GM18502 (cell line): Measurements from ENCODE around the gene RHOBTB3.
A peak's percentile ranks its signal among the peaks of the same experiment; 100 is the strongest.
"Not testable (repeated sequence)": the region's sequence is repeated elsewhere in the genome, so short reads cannot be mapped to it uniquely, and the experiment has no call there.

Experiments
- ATAC-seq: cut with Tn5 transposase; IDR thresholded peaks from one replicate; pipeline ENCODE4 v1.9.1; 2021; ENCODE audit warnings: mild to moderate bottlenecking; ENCODE audit not compliant: unreplicated experiment, poor library complexity

Gene RHOBTB3

DNA sequence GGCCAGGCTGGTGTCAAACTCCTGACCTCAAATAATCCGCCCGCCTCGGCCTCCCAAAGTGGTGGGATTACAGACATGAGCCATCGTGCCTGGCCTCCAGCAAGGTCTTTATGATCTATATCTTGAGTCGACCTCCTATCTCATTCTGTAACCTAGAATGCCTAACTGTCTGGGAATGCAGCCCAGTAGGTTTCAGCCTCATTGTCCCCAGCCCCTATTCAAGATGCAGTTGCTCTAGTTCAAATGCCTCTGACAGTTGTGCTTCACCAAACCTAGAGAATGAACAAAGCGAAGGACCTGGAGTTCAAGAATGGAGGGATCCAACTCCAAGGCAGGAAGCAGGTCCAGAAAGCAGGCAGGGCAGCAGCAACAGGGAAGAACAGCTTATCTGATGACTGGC is 60.6 kb downstream of the RHOBTB3 start:
- no peak for ATAC-seq

DNA sequence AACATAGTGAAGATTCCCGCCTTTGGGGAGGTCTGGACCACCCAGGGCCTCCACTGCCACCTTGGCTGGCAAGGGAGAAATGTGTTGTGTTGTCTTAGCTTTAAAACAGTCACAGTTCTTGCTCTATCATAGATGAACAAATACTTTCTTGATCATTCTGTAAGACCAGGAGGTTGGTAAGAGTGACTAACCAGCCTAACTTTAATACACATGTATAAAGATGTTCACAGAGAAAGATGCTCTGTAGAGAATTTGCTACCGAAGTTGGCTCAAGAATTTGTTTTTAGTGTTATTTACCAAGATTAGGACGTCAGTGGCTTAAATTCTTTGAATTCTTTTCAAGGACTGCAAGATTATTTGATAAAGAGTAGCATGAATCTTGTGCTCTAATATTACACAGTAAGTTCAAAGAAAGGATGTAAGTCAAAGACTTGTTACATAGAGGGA is 63.0 kb downstream of the RHOBTB3 start:
- ATAC-seq: no peak

DNA sequence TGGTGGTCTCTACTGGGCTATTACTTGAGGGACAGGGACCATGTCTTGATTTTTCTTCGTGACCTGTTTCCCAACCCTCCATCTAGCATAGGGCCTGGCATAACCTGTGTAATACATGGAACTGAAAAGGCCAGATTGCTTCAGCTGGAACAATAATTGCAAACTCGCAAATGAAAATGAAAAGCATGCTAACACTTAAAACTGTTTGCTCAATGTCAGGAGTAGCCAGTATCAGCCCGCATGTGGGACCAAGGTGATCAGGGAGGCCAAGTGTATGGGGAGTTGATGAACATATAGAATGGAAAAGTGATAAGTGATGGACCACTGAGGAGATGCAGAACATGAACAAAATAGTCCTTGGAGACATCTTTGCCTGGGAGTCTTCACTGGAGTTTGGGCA is 66.2 kb downstream of the RHOBTB3 start:
- no peak for ATAC-seq

DNA sequence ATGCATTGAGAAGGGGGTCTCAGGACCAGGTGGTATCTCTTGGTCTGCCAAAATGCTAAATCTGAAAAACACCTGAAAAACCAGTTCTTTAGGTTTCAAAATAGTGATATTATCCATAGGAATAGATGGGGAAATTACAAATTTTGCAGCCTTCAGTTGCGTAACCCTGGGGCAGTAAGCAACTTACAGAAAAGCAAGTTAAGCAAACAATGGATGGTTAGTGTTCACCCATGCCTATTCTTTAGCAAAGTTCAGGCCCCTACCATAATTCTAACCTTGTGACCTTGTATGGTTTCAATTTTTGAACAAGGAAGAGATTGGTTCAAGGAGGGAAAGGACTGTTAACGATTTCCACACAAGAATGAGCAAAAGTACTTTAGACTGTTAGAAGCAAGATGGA is 66.9 kb downstream of the RHOBTB3 start:
- ATAC-seq: no peak

DNA sequence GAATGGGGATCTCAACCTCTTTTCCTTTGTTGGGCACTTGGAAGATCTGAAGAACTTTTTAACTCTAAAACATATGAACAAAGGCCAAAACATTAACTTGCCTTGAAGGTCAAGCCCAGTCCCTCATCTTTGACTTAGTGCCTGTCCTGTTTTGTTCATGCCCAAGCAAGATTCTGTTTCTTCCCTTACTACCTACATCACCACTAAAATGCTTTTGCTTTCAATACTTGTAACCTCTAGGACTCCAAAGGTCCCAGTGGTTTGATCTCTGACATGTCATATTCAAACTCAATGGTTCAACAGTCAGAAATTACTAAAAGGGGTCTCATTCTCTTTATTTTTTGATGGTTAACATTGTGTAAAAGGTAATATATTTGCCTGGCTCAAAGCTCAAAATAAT is 67.4 kb downstream of the RHOBTB3 start:
- no peak for ATAC-seq

DNA sequence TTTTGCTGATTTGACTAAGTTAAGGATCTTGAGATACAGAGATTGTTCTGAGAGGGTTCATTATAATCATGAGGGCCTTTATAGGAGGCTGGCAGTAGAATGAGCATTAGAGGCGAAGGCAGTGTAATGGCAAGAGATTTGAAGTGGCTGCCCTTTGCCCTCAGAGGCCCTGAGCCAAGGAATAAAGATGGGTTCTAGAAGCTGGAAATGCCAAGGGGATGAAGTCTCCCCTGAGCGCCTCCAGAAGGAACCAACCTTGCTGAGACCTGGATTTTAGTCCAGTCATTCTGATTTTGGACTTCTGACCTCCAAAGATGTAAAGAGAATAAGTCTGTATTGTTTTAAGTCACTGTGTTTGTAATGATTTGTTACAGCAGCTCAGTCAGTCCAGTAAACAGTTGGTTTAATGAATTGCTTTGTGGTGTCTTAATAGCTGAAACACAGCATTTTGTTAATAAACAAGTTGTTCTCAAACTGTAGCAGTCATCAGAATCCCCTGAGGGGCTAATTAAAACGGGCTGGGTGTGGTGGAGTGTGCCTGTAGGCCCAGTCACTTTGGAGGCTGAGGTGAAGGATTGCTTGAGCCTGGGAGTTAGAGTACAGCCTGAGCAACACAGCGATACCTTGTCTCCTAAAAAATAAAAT is 68.2 kb downstream of the RHOBTB3 start:
- ATAC-seq: no peak

DNA sequence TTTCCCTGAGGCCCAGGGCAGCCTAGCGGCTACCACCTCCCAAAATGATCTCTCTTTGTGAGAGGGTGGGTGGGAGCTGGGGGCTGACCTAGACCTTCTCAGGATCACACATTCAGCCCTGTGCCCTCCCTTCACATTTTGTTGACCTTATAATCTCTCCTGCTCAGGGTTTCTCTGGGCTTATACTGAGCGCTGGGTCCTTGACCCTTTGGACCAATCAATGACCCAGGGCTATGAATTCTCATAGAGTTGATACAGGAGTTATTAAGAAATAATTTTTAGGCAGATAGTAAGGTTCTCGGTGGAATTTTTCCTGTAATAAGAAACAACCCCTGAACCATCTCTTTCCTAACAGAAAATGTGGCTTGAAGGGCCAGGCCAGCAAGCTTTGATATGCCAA is 69.4 kb downstream of the RHOBTB3 start:
- no peak for ATAC-seq

DNA sequence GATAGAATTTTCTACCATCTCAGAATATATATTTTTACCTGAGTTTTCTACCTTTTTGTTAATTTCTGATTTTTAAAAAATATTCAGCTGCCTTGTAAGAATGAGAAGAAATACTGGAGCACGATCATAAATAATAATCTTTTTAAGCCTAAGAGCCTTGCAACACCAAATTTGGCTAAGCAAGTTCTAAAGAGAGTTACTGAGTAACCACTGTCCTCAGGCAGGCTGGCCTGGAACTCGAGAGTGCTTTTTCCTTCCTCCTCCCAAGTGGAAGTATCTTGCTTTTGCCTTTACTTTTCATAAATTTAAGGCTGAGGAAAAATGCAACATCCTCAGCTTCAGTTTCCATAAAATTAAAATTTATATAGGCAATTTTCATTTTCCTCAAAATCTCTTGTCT is 70.4 kb downstream of the RHOBTB3 start:
- ATAC-seq: no peak

DNA sequence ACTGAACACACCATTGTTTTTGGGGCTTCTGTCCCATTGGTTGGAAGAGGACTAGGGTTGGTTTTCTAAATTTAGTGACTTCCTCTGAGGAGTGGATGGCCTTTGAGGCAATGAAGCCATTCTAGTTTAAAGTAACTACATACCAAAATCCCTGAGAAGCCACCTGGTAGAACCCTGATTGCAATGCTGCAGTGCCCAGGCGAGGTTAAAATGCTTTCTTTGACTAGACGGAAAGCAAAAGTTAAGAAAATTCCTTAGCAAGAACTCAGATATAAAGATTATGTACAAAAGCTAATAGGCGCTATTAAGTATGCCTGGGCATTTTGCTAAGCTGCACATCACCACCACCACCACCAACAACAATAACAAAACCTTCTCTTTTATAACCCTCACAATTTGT is 70.8 kb downstream of the RHOBTB3 start:
- ATAC-seq: no peak

DNA sequence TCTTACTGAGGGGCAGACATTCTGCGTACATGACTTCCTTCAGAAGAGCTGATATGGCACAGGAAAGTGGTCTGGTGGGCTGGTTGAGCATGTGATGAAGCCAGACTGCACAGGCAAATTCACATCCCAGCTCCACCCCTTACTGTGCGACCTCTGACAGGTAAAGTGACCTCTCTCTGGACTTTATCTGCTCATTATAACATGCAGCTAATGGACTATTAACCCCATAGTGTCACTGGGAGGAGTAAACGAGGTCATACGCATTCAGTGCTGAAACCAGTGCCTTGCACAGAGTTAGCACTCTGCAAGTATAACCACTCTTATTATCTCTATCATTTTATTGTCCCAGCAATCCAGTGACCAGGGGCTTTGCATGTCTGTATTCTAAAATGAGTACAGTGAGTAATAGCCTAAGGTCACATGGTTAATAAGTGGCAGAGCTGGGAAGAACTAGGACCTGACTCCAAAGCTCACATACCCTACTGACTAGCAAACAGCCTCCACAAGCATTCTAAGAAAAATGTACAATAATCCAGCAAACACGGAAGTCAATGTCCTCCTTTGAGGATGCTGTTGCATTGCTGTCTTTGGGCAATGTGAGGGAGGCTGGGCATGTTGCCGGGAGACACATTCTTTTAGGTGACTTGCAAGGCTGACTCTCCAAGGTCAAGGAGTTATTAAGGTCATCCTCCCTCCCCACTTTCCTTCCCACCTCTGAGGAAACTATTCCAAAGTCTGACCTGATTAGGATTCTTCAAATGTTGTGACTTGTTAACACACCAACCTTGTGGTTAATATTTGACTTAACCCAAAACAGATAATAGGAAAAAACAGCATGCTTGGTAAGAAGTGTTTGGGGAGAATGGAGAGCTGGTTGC is 72.4 kb downstream of the RHOBTB3 start:
- no peak for ATAC-seq

DNA sequence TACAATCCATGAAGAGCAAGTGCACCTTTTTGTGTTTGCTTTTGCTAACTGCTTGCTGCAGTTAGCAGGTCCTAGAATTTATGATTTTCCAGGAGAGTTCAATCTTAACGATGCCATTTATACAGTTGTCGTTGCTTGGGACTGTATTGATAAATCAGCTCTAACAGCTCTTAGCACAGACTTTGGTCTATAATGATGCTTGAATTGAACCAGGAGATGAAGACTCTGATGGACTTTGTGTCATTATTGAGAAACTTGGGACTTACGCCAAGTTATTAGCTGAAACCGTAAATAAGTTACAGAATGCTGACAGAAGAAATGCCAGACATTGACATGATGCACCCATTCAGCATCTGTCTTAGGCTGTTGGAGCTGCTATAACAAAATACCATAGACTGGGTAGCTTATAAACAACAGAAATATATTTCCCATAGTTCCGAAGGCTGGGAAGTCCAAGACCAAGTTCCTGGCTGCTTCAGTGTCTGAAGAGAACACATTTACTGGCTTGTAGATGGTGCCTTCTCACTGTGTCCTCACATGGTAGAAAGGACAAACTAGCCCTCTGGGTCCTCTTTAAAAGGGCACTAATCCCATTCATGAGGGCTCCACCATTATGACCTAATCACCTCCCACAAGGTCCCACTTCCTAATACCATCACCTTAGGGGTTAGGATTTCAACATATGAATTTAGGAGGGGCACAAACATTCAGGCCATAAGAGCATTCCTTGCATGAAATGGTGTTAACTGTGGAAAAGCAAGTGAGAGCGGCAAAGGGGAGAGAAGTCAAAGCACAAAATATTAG is 73.8 kb downstream of the RHOBTB3 start:
- ATAC-seq: no peak

DNA sequence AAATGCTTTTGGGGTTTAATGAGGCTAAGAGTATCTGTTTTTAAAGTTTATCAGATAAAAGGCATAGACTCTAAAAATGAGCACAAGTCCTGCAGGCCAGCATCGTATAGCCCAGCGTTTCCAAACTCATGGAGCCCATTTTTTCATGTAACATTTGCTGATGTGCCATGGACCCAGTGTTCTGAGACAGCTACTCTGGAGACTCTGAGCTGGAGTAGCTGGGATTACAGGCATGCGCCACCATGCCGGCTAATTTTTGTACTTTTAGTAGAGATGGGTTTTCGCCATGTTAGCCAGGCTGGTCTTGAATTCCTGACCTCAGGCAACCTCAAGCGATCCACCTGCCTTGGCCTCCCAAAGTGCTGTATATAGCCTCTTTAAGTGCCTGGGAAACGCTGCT is 75.6 kb downstream of the RHOBTB3 start:
- no peak for ATAC-seq

DNA sequence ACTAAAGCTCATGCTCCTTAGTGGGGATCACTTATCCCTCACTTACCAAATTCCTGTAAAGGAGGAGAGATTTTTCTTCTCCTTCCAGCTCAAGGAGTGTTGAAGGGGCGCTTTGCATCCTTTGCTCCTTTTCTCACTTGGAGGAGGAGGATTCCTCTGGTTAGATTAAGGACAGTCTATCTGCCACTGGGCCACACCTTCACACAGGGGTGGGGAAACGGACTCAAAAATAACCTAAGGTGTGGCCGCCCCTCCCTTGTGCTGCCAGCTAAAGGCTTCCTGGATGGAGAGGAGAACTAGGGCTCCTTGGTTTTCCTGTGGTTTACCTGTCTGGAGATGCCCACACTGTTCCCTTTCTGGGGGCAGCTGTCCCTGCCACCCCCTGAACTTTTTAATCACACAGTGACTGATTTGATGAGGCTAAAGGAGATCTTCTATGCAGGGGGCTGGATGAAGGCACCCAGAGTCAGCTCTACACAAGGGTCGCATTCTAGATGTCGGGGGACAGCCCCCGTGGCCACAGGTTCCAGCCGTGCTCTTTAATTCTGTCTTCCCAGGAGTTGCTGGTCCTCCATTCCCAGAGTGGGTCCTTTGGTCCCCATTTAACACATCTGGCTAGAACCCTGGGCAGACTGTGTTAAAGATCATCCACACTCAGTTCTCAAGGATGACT is 77.0 kb downstream of the RHOBTB3 start:
- no peak for ATAC-seq

DNA sequence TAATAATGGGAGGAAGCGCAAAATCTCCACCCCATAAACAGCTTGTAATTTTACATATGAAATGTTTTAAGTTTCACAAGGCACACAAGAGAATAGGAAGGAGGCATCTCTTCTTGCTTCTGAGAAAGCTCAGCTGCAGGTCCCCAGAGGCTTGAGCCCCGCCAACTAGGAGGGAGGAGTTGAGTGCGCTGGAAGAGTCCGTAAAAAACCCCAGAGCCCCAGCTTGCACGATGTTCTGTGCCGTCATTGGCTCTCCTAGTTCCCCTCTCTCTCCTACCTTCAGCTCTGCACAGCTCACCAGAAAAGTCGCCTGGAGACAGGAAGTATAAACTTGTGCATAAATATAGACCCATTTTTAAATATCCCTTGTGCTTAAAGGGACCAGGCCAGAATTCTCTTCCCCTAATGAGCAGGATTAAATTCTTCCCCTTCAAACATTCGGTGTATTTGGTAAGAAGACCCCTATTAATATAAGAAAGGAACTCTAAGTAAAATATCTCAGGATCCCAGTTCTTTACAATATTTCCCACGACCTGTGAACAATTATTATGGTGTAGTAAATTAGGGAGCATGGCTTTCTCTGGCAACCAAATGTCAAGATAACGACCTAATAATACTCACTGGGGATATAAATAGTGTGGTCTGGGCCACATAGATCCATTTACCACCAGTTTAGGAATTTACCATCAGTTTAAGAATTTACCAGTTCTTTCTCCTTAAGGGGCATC is 77.7 kb downstream of the RHOBTB3 start:
- peak; percentile 100 for ATAC-seq

DNA sequence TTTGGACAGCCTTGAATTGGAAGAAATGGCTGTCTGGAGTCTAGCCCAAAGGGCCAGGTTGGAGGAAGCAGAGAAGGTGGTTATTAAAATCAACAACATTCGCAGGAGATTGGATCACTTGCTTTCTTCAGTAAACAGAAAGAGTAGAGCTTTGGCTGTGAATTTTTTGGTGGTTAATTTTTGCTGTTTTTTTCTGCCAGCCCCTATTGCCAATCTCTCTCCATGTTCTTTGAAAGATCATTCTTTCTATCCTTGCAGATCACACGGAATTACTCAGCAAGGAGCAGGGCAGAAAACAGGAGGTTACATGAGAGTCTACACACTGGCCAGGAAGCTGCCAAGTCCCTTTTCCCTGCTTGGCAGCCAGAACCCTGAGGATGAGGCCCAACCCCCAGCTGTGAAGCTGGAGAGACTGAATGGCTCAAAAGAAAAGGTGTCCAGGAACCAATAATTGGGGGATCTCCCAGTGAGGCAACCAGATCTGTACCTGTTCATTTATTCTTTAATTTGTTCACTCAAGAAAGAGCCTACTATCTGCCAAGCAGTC is 78.4 kb downstream of the RHOBTB3 start:
- ATAC-seq: no peak

DNA sequence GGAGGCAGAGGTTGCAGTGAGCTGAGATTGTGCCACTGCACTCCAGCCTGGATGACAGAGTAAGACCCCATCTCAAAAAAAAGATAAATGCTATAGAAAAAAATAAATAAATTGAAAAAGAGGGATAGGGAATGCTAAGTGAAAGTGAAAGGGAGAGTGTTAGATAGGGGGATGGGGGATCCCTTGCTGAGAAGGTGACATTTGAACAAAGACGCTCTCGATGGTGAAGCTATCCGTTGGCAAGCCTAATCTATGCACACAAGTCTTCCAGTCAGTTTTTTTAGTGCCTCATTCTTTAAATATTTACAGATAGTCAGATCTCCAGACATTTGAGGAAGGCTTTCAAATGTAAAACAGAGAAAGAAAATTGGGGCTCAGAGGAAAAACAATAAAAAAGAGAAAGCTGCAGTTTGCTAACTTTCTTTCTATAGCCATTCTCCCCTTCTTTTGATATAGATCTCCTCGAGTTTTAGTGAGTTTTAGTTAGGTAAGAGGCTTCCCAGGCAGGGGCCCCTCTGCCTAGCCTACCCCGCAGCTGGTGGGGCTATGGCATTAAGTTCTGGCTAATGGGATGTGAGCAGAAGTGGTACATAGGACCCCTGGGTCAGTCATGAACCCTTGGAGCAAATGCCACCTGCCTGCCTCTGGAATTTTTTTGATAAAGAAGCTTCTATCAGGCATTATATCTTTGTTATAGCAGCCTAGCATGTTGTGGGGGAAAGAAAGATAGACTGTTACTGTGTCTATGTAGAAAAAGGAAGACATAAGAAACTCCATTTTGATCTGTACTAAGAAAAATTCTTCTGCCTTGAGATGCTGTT is 79.4 kb downstream of the RHOBTB3 start:
- no peak for ATAC-seq

DNA sequence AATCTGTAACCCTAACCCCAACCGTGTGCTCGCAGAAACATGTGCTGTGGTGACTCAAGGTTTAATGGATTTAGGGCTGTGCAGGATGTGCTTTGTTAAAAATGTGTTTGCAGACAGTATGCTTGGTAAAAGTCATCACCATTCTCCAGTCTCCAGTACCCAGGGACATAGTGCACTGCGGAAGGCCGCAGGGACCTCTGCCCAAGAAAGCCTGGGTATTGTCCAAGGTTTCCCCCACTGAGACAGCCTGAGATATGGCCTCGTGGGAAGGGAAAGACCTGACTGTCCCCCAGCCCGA is 79.9 kb downstream of the RHOBTB3 start:
- ATAC-seq: not testable (repeated sequence)

DNA sequence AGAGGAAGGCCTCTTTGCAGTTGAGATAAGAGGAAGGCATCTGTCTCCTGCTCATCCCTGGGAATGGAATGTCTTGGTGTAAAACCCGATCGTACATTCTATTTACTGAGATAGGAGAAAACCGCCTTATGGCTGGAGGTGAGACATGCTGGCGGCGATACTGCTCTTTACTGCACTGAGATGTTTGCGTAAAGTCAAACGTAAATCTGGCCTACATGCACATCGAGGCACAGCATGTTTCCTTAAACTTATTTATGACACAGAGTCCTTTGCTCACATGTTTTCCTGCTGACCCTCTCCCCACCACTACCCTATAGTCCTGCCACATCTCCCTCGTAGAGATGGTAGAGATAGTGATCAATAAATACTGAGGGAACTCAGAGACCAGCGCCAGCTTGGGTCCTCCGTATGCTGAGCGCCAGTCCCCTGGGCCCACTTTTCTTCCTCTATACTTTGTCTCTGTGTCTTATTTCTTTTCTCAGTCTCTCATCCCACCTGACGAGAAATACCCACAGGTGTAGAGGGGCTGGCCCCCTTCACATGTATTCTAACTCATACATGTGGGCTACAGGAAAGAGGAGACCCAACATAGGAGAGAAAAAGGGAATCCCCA is 80.4 kb downstream of the RHOBTB3 start:
- ATAC-seq: not testable (repeated sequence)
